Activated naive CD4-positive, alpha-beta T cell treated with anti-CD3 and anti-CD28 coated beads for 36 hours (primary cell): Measurements from ENCODE around the gene PHKG2. TPM values are rescaled to one million over a fixed set of nuclear protein-coding genes. Genes with fewer than 3 reads are reported as not detected.

Experiments
- total RNA-seq, 2 experiments: library from RNA; stranded (reverse); gene quantifications; one replicate each; pipeline ENCODE4 v1.2.3, GENCODE V29; 2021

Gene PHKG2
- total RNA-seq, 2 experiments from 2014 or later: 23.3 to 26.4 TPM

Other genes with a start within 250 kb of the PHKG2 start
- gene ZNF768, start 221.9 kb upstream of the PHKG2 start, total RNA-seq: 1 to 10 TPM; 7.8 to 8.3 TPM
- gene ZNF747, start 213.6 kb upstream of the PHKG2 start, total RNA-seq: 1 to 10 TPM; 5.1 to 6.1 TPM
- 1 to 10 TPM; 7.6 to 9.5 TPM for gene ZNF764, start 190.1 kb upstream of the PHKG2 start, total RNA-seq
- 1 to 10 TPM; 3.7 to 3.9 TPM for gene ZNF688, start 176.7 kb upstream of the PHKG2 start, total RNA-seq
- gene ZNF785, start 162.7 kb upstream of the PHKG2 start, total RNA-seq: 10 to 100 TPM; 11.9 to 13.2 TPM
- 10 to 100 TPM; 10.7 to 11.5 TPM for gene ZNF689, start 138.0 kb upstream of the PHKG2 start, total RNA-seq
- 10 to 100 TPM; 50.6 to 52.4 TPM for gene PRR14, start 97.5 kb upstream of the PHKG2 start, total RNA-seq
- gene FBRS, start 90.0 kb upstream of the PHKG2 start, total RNA-seq: 10 to 100 TPM; 83.8 to 84.8 TPM
- gene SRCAP, start 49.3 kb upstream of the PHKG2 start, total RNA-seq: 10 to 100 TPM; 52.3 to 55.2 TPM
- gene CFAP119, start 13.6 kb downstream of the PHKG2 start, total RNA-seq: 1 to 10 TPM; 2.0 to 2.3 TPM
- 10 to 100 TPM; 51.1 to 61.0 TPM for gene RNF40, start 13.9 kb downstream of the PHKG2 start, total RNA-seq
- gene ZNF629, start 38.8 kb downstream of the PHKG2 start, total RNA-seq: 1 to 10 TPM; 2.1 to 2.3 TPM
- gene BCL7C, start 145.7 kb downstream of the PHKG2 start, total RNA-seq: 10 to 100 TPM; 18.1 to 18.6 TPM
- under 1 TPM; 0.21 to 0.27 TPM for gene CTF1, start 148.2 kb downstream of the PHKG2 start, total RNA-seq
- 10 to 100 TPM; 13.6 to 15.2 TPM for gene FBXL19, start 175.1 kb downstream of the PHKG2 start, total RNA-seq
- 1 to 10 TPM; 4.2 to 4.7 TPM for gene ORAI3, start 200.6 kb downstream of the PHKG2 start, total RNA-seq
- gene SETD1A, start 209.3 kb downstream of the PHKG2 start, total RNA-seq: 10 to 100 TPM; 14.3 to 14.6 TPM
- under 1 TPM; 0.69 to 0.98 TPM for gene HSD3B7, start 236.8 kb downstream of the PHKG2 start, total RNA-seq